ENCODE results near the gene TBC1D16.

Gene TBC1D16

DNA sequence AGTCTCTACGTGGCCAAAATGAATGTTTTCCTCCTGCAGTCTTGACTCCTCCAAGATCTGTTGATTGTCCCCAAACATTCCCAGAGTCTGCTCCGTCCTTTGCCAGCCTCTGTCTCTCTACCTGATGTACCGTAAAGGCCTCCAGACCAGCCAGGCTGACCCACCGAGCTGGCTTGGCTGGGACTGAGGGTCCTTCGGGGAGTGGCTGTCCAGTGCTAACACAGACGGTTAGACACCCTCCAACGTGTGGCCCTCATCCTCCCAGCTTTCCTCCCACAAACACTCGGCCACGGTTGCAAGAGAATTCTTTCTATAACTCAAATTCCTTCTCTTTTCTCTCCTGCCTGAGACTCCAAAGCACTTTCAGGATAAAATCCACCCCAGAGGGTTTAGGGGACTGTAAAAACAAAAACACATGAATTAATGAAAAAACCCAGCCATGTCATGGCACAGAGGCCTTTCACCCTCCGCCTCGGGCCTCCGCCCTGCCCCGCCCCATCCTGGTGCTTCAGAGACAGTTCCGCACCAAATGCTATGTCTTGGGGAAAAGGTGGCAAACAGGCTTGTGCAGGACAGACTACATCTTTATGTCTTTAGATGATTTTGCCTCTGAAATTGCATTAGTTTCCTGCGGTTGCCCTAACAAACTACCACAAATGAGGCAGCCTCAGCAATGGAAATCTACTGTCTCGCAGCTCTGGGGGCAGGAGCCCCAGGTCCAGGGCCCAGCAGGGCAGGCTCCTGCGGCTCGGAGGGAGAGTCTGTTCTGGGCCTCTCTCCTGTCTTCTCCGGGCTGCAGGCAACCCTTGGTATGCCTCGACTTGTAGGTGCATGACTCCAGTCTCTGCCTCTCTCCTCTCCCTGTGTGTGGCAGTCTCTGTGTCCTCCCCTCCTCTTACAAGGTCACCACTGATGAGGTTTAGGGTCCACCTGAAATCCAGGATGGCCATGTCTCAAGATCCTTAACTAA is 124.0 kb downstream of the TBC1D16 start:
- H3K4me3 ChIP-seq (ENCODE audit: low read depth, low read length): no peak overlapping the region
- no peak for DNase-seq (ENCODE audit: low read depth)
- no peak for TF ChIP-seq CTCF (IDR thresholded peaks at IDR 0.05; ENCODE audit: insufficient read depth, low read depth, low read length, missing control alignments)

- no peak for TF ChIP-seq CTCF (IDR thresholded peaks at IDR 0.05; ENCODE audit: insufficient read depth, low read depth, low read length, missing control alignments)
- H3K4me3 ChIP-seq (ENCODE audit: low read depth, low read length): no peak overlapping the region
- no peak for DNase-seq (ENCODE audit: low read depth)
Measured at GRCh38 chr17:79910985-79911361, 124.7 kb downstream of the TBC1D16 start.

GRCh38 chr17:79909121-79909520 is 126.6 kb downstream of the TBC1D16 start:
- no peak for TF ChIP-seq CTCF (IDR thresholded peaks at IDR 0.05; ENCODE audit: insufficient read depth, low read depth, low read length, missing control alignments)
- no peak overlapping the region for H3K4me3 ChIP-seq (ENCODE audit: low read depth, low read length)
- DNase-seq (ENCODE audit: low read depth): no peak

- DNase-seq (ENCODE audit: low read depth): no peak
- no peak overlapping the region for H3K4me3 ChIP-seq (ENCODE audit: low read depth, low read length)
- TF ChIP-seq CTCF (IDR thresholded peaks at IDR 0.05; ENCODE audit: insufficient read depth, low read depth, low read length, missing control alignments): no peak
Measured at GRCh38 chr17:79907850-79908249, 127.8 kb downstream of the TBC1D16 start.

DNA sequence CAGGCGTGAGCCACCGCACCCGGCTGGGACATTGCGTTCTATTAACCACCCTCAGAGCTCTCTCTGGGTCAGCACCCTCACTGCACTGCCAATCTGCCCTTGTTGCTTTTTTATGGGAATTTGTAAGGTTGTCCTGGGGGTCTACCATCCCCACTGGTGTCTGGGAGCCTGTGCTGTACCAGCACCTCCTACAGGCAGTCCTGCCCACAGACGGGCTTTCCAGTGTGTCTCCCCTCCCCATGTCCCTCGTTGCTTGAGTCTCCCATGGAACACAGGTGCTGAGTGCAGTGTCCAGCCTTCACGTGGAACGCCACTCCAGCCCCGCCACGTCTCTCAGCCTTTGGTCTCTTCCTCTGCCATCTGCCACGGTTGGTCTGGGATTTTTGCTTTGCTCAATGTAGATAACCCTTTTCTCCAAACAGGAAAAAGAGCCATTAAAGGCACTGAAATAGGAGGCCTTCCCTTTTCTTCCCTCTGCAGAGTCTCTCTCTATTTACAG is 128.4 kb downstream of the TBC1D16 start:
- no peak for TF ChIP-seq CTCF (IDR thresholded peaks at IDR 0.05; ENCODE audit: insufficient read depth, low read depth, low read length, missing control alignments)
- DNase-seq (ENCODE audit: low read depth): no peak
- no peak overlapping the region for H3K4me3 ChIP-seq (ENCODE audit: low read depth, low read length)

GRCh38 chr17:79905832-79906231 is 129.8 kb downstream of the TBC1D16 start:
- no peak overlapping the region for H3K4me3 ChIP-seq (ENCODE audit: low read depth, low read length)
- DNase-seq (ENCODE audit: low read depth): no peak

More at GRCh38 chr17:79905832-79906231, 129.8 kb downstream of the TBC1D16 start:
- TF ChIP-seq CTCF (IDR thresholded peaks at IDR 0.05; ENCODE audit: insufficient read depth, low read depth, low read length, missing control alignments): no peak
